ENCODE measurements around the gene SHISA7.

The SHISA7 gene

GRCh38 chr19:55443045-55443823 is at the start of gene SHISA7:
Gene SHISA7 (minus strand): TSS chr19:55443300. CDS start chr19:55442863, 437 bp downstream.
- H3K9me3 ChIP-seq, result no peaks in the 10 kb centered on the region
- in situ Hi-C loops (cut with MboI; ENCODE audit: low sequenced_read_pairs), result no loop called here
- peaks cover 50% of the 10 kb centered on the region for H3K27me3 ChIP-seq (ENCODE audit: low read depth)
- no peak within 1 kb of the TSS for H3K4me3 ChIP-seq
- H3K36me3 ChIP-seq (replicated peaks), result no peaks in the 10 kb centered on the region
- no peak for DNase-seq (ENCODE audit: low spot score in 2 of 2)
- no peaks in the 10 kb centered on the region for H3K4me1 ChIP-seq

GRCh38 chr19:55492362-55492944 is 49.4 kb upstream of the SHISA7 start:
- H3K36me3 ChIP-seq (replicated peaks), result no peaks in the 10 kb centered on the region; the same call in 1 of the 2 replicates
- H3K4me3 ChIP-seq, result no peak overlapping the region
- H3K4me1 ChIP-seq, result no peaks in the 10 kb centered on the region; the same call in 1 of the 2 replicates
- 0 out of 2 replicates have a peak, but pooled peaks cover 5% of the 10 kb centered on the region for H3K27me3 ChIP-seq (ENCODE audit: low read depth)
- DNase-seq (ENCODE audit: low spot score in 2 of 2), result no peak
- H3K9me3 ChIP-seq, result no peaks in the 10 kb centered on the region
- in situ Hi-C loops (cut with MboI; ENCODE audit: low sequenced_read_pairs), result no loop called here

GRCh38 chr19:55491546-55492360 is 48.7 kb upstream of the SHISA7 start:
- H3K27me3 ChIP-seq (ENCODE audit: low read depth), result 0 out of 2 replicates have a peak, but pooled peaks cover 5% of the 10 kb centered on the region
- in situ Hi-C loops (cut with MboI; ENCODE audit: low sequenced_read_pairs), result no loop called here
- no peak for DNase-seq (ENCODE audit: low spot score in 2 of 2)

GRCh38 chr19:55490478-55491432 is 47.7 kb upstream of the SHISA7 start:
- H3K4me1 ChIP-seq, result no peaks in the 10 kb centered on the region; the same call in 1 of the 2 replicates
- in situ Hi-C loops (cut with MboI; ENCODE audit: low sequenced_read_pairs), result no loop called here

More at GRCh38 chr19:55491546-55492360, 48.7 kb upstream of the SHISA7 start:
- H3K36me3 ChIP-seq (replicated peaks), result peaks cover 2% of the 10 kb centered on the region; the same call in 1 of the 2 replicates
- H3K4me1 ChIP-seq, result no peaks in the 10 kb centered on the region; the same call in 1 of the 2 replicates
- H3K9me3 ChIP-seq, result no peaks in the 10 kb centered on the region
- H3K4me3 ChIP-seq, result no peak overlapping the region

GRCh38 chr19:55489711-55490477 is 46.8 kb upstream of the SHISA7 start:
- 0 out of 2 replicates have a peak, but pooled peaks cover 5% of the 10 kb centered on the region for H3K27me3 ChIP-seq (ENCODE audit: low read depth)
- H3K4me3 ChIP-seq, result no peak overlapping the region

More at GRCh38 chr19:55490478-55491432, 47.7 kb upstream of the SHISA7 start:
- no peak for DNase-seq (ENCODE audit: low spot score in 2 of 2)
- Histone ChIP-seq H3K4me3 (no peak overlapping the region), H3K9me3 (no peaks in the 10 kb centered on the region), H3K36me3 (replicated peaks) (peaks cover 2% of the 10 kb centered on the region; the same call in 1 of the 2 replicates), H3K27me3 (ENCODE audit: low read depth) (0 out of 2 replicates have a peak, but pooled peaks cover 5% of the 10 kb centered on the region)

GRCh38 chr19:55488986-55489710 is 46.0 kb upstream of the SHISA7 start:
- no peak for DNase-seq (ENCODE audit: low spot score in 2 of 2)

More at GRCh38 chr19:55489711-55490477, 46.8 kb upstream of the SHISA7 start:
- DNase-seq (ENCODE audit: low spot score in 2 of 2), result no peak
- no peaks in the 10 kb centered on the region for H3K9me3 ChIP-seq
- peaks cover 2% of the 10 kb centered on the region; the same call in 1 of the 2 replicates for H3K36me3 ChIP-seq (replicated peaks)
- H3K4me1 ChIP-seq, result no peaks in the 10 kb centered on the region; the same call in 1 of the 2 replicates
- in situ Hi-C loops (cut with MboI; ENCODE audit: low sequenced_read_pairs), result no loop called here

GRCh38 chr19:55487924-55488687 is 45.0 kb upstream of the SHISA7 start, which contains the start of gene SSC5D:
Gene SSC5D (plus strand): TSS chr19:55488436. CDS start chr19:55488590, 154 bp downstream.
- H3K9me3 ChIP-seq, result no peaks in the 10 kb centered on the region
- peaks cover 2% of the 10 kb centered on the region; the same call in 1 of the 2 replicates for H3K36me3 ChIP-seq (replicated peaks)
- in situ Hi-C loops (cut with MboI; ENCODE audit: low sequenced_read_pairs), result no loop called here
- DNase-seq (ENCODE audit: low spot score in 2 of 2), result no peak
- H3K27me3 ChIP-seq (ENCODE audit: low read depth), result 0 out of 2 replicates have a peak, but pooled peaks cover 5% of the 10 kb centered on the region
- H3K4me1 ChIP-seq, result peaks cover 4% of the 10 kb centered on the region; the same call in 1 of the 2 replicates
- H3K4me3 ChIP-seq, result no peak within 1 kb of the TSS

More at GRCh38 chr19:55488986-55489710, 46.0 kb upstream of the SHISA7 start:
- Histone ChIP-seq H3K4me1 (peaks cover 4% of the 10 kb centered on the region; the same call in 1 of the 2 replicates), H3K4me3 (no peak overlapping the region), H3K27me3 (ENCODE audit: low read depth) (0 out of 2 replicates have a peak, but pooled peaks cover 5% of the 10 kb centered on the region), H3K36me3 (replicated peaks) (peaks cover 2% of the 10 kb centered on the region; the same call in 1 of the 2 replicates), H3K9me3 (no peaks in the 10 kb centered on the region)
- in situ Hi-C loops (cut with MboI; ENCODE audit: low sequenced_read_pairs), result no loop called here

GRCh38 chr19:55486971-55487923 is 44.1 kb upstream of the SHISA7 start:
- H3K4me3 ChIP-seq, result no peak overlapping the region
- no peak for DNase-seq (ENCODE audit: low spot score in 2 of 2)

GRCh38 chr19:55486043-55486970 is 43.2 kb upstream of the SHISA7 start:
- H3K27me3 ChIP-seq (ENCODE audit: low read depth), result no peaks in the 10 kb centered on the region
- no peaks in the 10 kb centered on the region for H3K9me3 ChIP-seq
- H3K4me3 ChIP-seq, result peak overlapping the region; percentile 59; the same call in 1 of the 2 replicates
- in situ Hi-C loops (cut with MboI; ENCODE audit: low sequenced_read_pairs), result no loop called here
- H3K4me1 ChIP-seq, result peaks cover 4% of the 10 kb centered on the region; the same call in 1 of the 2 replicates
- H3K36me3 ChIP-seq (replicated peaks), result peaks cover 6% of the 10 kb centered on the region; the same call in 1 of the 2 replicates
- DNase-seq (ENCODE audit: low spot score in 2 of 2), result no peak

More at GRCh38 chr19:55486971-55487923, 44.1 kb upstream of the SHISA7 start:
- H3K36me3 ChIP-seq (replicated peaks), result peaks cover 6% of the 10 kb centered on the region; the same call in 1 of the 2 replicates
- peaks cover 4% of the 10 kb centered on the region; the same call in 1 of the 2 replicates for H3K4me1 ChIP-seq
- H3K9me3 ChIP-seq, result no peaks in the 10 kb centered on the region
- H3K27me3 ChIP-seq (ENCODE audit: low read depth), result 0 out of 2 replicates have a peak, but pooled peaks cover 4% of the 10 kb centered on the region
- in situ Hi-C loops (cut with MboI; ENCODE audit: low sequenced_read_pairs), result no loop called here
